ENCODE measurements around the gene DCANP1. TPM values are rescaled to one million over a fixed set of nuclear protein-coding genes. Genes with fewer than 3 reads are reported as not detected.

Gene DCANP1
- polyA plus RNA-seq, 1 experiment, result not detected

DNA sequence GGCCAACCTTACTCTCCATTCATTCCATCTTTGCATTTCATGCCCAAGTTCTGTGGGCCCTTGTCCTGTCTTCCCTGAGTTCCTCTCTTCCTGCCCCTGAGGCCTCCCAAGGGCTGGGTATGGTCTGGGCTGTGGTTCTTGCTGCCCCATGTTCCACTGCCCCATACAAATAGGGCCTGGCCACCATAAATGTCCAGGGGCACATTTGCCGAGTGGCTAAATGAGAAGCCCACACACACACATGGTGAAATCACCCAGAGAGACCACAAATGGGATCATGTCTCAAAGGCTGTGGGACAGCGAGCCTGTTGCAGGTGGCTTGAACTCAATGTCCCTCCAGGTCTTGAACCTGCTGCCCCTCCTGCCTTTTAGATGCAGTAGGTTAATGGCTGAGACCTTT, 3.8 kb upstream of the DCANP1 start:
- TF ChIP-seq, protein P1, sequence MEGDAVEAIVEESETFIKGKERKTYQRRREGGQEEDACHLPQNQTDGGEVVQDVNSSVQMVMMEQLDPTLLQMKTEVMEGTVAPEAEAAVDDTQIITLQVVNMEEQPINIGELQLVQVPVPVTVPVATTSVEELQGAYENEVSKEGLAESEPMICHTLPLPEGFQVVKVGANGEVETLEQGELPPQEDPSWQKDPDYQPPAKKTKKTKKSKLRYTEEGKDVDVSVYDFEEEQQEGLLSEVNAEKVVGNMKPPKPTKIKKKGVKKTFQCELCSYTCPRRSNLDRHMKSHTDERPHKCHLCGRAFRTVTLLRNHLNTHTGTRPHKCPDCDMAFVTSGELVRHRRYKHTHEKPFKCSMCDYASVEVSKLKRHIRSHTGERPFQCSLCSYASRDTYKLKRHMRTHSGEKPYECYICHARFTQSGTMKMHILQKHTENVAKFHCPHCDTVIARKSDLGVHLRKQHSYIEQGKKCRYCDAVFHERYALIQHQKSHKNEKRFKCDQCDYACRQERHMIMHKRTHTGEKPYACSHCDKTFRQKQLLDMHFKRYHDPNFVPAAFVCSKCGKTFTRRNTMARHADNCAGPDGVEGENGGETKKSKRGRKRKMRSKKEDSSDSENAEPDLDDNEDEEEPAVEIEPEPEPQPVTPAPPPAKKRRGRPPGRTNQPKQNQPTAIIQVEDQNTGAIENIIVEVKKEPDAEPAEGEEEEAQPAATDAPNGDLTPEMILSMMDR (IDR thresholded peaks at IDR 0.05; ENCODE audit: low read depth, low read length), result no peak
- peaks cover 39% of the 10 kb centered on the region for H3K27me3 ChIP-seq (ENCODE audit: control insufficient read depth, insufficient read depth, low read length)
- CTCF ChIA-PET, result no interaction called here
- H3K4me3 ChIP-seq (ENCODE audit: low read depth, low read length), result no peak overlapping the region
- POLR2A ChIA-PET, result no interaction called here
- no peak overlapping the region for H3K27ac ChIP-seq (ENCODE audit: low read depth, low read length)
- no peak for DNase-seq (ENCODE audit: low read depth, low spot score)
- peaks cover 6% of the 10 kb centered on the region; the same call in 1 of the 2 replicates for H3K9me3 ChIP-seq (ENCODE audit: control insufficient read depth, insufficient read depth, low read length)

DNA sequence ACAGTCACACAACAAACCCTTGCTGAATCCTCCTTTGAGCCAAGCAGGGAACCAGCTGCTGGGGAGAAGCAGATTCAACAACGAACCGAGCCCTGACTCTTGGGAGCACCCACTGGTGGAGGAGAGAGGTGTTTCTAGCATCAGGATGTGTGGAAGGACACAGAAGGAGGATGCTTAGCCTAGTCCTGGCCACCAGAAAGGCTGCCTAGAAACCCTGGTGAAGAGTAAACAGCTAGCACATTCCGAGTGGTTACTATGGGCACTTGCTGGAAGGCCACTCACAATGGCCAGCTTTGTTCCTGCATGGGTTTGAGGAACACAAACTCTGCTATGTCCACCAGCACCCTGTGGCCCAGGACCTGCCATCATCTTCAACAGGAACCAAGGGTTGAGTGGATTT, 3.2 kb upstream of the DCANP1 start:
- DNase-seq (ENCODE audit: low read depth, low spot score), result no peak
- H3K27me3 ChIP-seq (ENCODE audit: control insufficient read depth, insufficient read depth, low read length), result peaks cover 39% of the 10 kb centered on the region
- no peak overlapping the region for H3K27ac ChIP-seq (ENCODE audit: low read depth, low read length)
- ChIA-PET POLR2A (no interaction called here), CTCF (interaction anchor here (1.0 to 5.1 kb wide), 2 partner anchors 8 to 24 kb away, joined by 3 to 30 read pairs; no protein-coding TSS in a partner anchor)
- TF ChIP-seq, protein P1 (IDR thresholded peaks at IDR 0.05; ENCODE audit: low read depth, low read length), result no peak
- peaks cover 6% of the 10 kb centered on the region; the same call in 1 of the 2 replicates for H3K9me3 ChIP-seq (ENCODE audit: control insufficient read depth, insufficient read depth, low read length)
- H3K4me3 ChIP-seq (ENCODE audit: low read depth, low read length), result no peak overlapping the region

DNA sequence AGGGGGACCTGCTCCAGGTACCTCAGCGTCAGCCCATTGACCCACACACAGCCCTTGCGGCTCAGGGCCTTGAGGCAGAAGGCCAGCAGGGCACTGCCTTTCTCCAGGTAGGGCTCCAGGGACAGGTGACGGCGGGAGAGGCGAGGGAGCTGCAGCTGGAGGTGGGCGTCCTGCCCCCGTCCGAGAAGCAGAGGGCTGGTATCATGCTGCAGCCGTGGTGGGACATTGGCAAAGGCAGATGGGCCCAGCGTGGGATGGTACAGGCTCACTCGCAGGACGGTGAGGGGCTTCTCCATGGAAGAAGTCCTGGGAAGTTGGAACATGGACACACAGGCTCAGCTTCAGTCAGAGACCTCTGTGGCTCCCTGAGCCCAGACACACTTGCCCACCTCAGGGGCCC, 2.5 kb upstream of the DCANP1 start:
- TF ChIP-seq, protein P1 (IDR thresholded peaks at IDR 0.05; ENCODE audit: low read depth, low read length), result no peak
- ChIA-PET POLR2A (interaction anchor here (1.4 kb wide), 1 partner anchor 12 kb away, joined by 5 read pairs; no protein-coding TSS in a partner anchor), CTCF (interaction anchor here (0.9 to 5.1 kb wide), 4 partner anchors 8 to 116 kb away, joined by 3 to 30 read pairs (median 4); no protein-coding TSS in a partner anchor)
- peaks cover 39% of the 10 kb centered on the region for H3K27me3 ChIP-seq (ENCODE audit: control insufficient read depth, insufficient read depth, low read length)
- DNase-seq (ENCODE audit: low read depth, low spot score), result no peak
- no peak overlapping the region for H3K4me3 ChIP-seq (ENCODE audit: low read depth, low read length)
- H3K9me3 ChIP-seq (ENCODE audit: control insufficient read depth, insufficient read depth, low read length), result peaks cover 6% of the 10 kb centered on the region; the same call in 1 of the 2 replicates
- no peak overlapping the region for H3K27ac ChIP-seq (ENCODE audit: low read depth, low read length)

DNA sequence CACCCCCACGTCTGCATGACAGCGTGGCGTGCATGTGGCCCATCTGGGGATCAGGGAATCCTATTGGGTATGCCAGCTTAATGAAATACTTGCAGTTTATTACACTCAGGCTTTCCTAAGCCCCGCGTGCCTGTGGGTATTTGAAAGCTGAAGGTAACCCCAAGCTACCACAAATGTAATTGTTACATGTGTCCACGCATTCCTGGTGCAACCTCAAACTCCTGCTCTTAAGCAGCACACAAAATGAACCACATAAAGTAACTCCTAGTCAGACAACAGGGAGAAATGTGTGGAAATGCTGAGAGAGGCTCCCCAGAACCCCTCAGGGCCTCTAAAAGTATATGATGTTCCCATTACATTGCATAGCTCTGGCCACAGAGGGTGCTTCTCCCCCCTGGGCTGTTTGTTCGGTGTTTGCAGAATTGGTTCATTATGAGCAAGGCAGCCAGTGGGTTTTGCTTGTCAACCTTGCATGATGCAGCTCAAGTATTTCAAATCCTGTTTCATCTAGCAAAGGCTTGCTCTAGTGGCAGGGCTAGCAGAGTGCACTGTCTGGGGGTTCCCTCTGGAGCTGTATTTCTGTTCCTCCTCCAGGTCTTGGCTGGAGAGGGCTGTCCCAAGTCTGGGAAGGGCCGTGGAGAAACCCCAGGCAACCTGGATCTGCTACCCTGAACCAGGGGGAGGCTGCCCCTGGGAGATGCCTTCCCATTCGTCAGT, 1.8 kb upstream of the DCANP1 start:
- no peak for DNase-seq (ENCODE audit: low read depth, low spot score)
- TF ChIP-seq, protein P1 (IDR thresholded peaks at IDR 0.05; ENCODE audit: low read depth, low read length), result no peak
- ChIA-PET CTCF (interaction anchor here (0.9 to 5.1 kb wide), 5 partner anchors 9 to 117 kb away, joined by 3 to 30 read pairs (median 5); no protein-coding TSS in a partner anchor), POLR2A (interaction anchor here (1.4 kb wide), 1 partner anchor 11 kb away, joined by 5 read pairs; no protein-coding TSS in a partner anchor)
- no peak overlapping the region for H3K27ac ChIP-seq (ENCODE audit: low read depth, low read length)
- peaks cover 39% of the 10 kb centered on the region for H3K27me3 ChIP-seq (ENCODE audit: control insufficient read depth, insufficient read depth, low read length)
- no peak overlapping the region for H3K4me3 ChIP-seq (ENCODE audit: low read depth, low read length)
- peaks cover 6% of the 10 kb centered on the region; the same call in 1 of the 2 replicates for H3K9me3 ChIP-seq (ENCODE audit: control insufficient read depth, insufficient read depth, low read length)

Data from AG04450 (cell line).